GM19099 (cell line): ENCODE data around the gene SSBP2.

ENCODE experiments used
- POLR2A ChIP-seq: IDR thresholded peaks from 3 replicates; pipeline ENCODE4 v1.6.1; 2011; ENCODE audit warnings: low read depth; ENCODE audit not compliant: insufficient read length; ENCODE audit errors: extremely low read depth

The SSBP2 gene

GRCh38 chr5:81721049-81721448 lies 29.8 kb downstream of the SSBP2 start:
- no peak for TF ChIP-seq POLR2A

GRCh38 chr5:81719743-81720345 lies 31.1 kb downstream of the SSBP2 start:
- no peak for TF ChIP-seq POLR2A

GRCh38 chr5:81718300-81718699 lies 32.6 kb downstream of the SSBP2 start:
- no peak for TF ChIP-seq POLR2A

- TF ChIP-seq POLR2A, result no peak
Observed at GRCh38 chr5:81717860-81718259, 33.0 kb downstream of the SSBP2 start.

GRCh38 chr5:81717226-81717625 lies 33.7 kb downstream of the SSBP2 start:
- no peak for TF ChIP-seq POLR2A

- no peak for TF ChIP-seq POLR2A
Observed at GRCh38 chr5:81708889-81709288, 42.0 kb downstream of the SSBP2 start.

GRCh38 chr5:81703840-81704239 lies 47.1 kb downstream of the SSBP2 start:
- TF ChIP-seq POLR2A, result no peak

GRCh38 chr5:81700166-81700565 lies 50.7 kb downstream of the SSBP2 start:
- no peak for TF ChIP-seq POLR2A

- TF ChIP-seq POLR2A, result no peak
Observed at GRCh38 chr5:81698813-81699212, 52.1 kb downstream of the SSBP2 start.

- TF ChIP-seq POLR2A, result no peak
Observed at GRCh38 chr5:81696418-81697397, 54.2 kb downstream of the SSBP2 start.

GRCh38 chr5:81694726-81695125 lies 56.2 kb downstream of the SSBP2 start:
- TF ChIP-seq POLR2A, result no peak

GRCh38 chr5:81688215-81688614 lies 62.7 kb downstream of the SSBP2 start:
- no peak for TF ChIP-seq POLR2A

GRCh38 chr5:81687292-81687691 lies 63.6 kb downstream of the SSBP2 start:
- no peak for TF ChIP-seq POLR2A

GRCh38 chr5:81685471-81685870 lies 65.4 kb downstream of the SSBP2 start:
- no peak for TF ChIP-seq POLR2A

GRCh38 chr5:81679885-81680284 lies 71.0 kb downstream of the SSBP2 start:
- TF ChIP-seq POLR2A, result no peak

GRCh38 chr5:81675420-81675819 lies 75.5 kb downstream of the SSBP2 start:
- no peak for TF ChIP-seq POLR2A
